PFSK-1 (cell line): ENCODE measurements around the gene FGD4.

Experiments used
- FOXP2 ChIP-seq: optimal IDR thresholded peaks from 2 replicates; pipeline ENCODE3; 2011; ENCODE audit warnings: borderline replicate concordance, control low read depth, inconsistent platforms; ENCODE audit not compliant: insufficient read depth; ENCODE audit errors: extremely low read length, extremely low read depth
- POLR2AphosphoS5 ChIP-seq: IDR thresholded peaks from 2 replicates; pipeline ENCODE4 v1.6.1; 2012; ENCODE audit warnings: low read depth, mild to moderate bottlenecking, control low read depth, low read length, moderate library complexity
- REST ChIP-seq, 2 experiments: IDR thresholded peaks; 2 replicates each; pipeline versions ENCODE4 v1.6.1 to v1.8.0; 2011 to 2012; ENCODE audit warnings: low read depth in 2 of 2, low read length in 2 of 2, control low read depth in 1 of 2, inconsistent platforms in 1 of 2, mild to moderate bottlenecking in 1 of 2, moderate library complexity in 1 of 2; ENCODE audit not compliant: insufficient read depth in 1 of 2
- SIN3A ChIP-seq: IDR thresholded peaks from 2 replicates; pipeline ENCODE4 v1.6.1; 2012; ENCODE audit warnings: mild to moderate bottlenecking, low read length, moderate library complexity, borderline replicate concordance; ENCODE audit not compliant: insufficient read depth
- TAF1 ChIP-seq: IDR thresholded peaks from 2 replicates; pipeline ENCODE4 v1.6.1; 2012; ENCODE audit warnings: low read length, control low read depth, borderline replicate concordance; ENCODE audit not compliant: insufficient read depth

GRCh38 chr12:32585680-32586079, 186.3 kb downstream of the FGD4 start:
- TF ChIP-seq SIN3A (no peak), REST (IDR thresholded peaks at IDR 0.05; ENCODE audit: insufficient read depth in 1 of 2, low read depth in 2 of 2, low read length in 2 of 2) (no peak), POLR2AphosphoS5 (no peak), TAF1 (no peak), FOXP2 (no peak)
